ENCODE results near the gene CLIC1. TPM values are rescaled to one million over a fixed set of nuclear protein-coding genes. Genes with fewer than 3 reads are reported as not detected.
A peak's percentile ranks its signal among the peaks of the same experiment; 100 is the strongest.

The CLIC1 gene
- polyA plus RNA-seq, 2 of the 4 experiments (the other 2 are of a cell fraction) = 249 to 346 TPM

GRCh38 chr6:31764198-31764597, 27.9 kb upstream of the CLIC1 start:
- POLR2A ChIA-PET = no interaction called here

GRCh38 chr6:31763619-31763940, 27.2 kb upstream of the CLIC1 start:
- CTCF ChIA-PET = no interaction called here
- Histone ChIP-seq H3K9me3 (no peaks in the 10 kb centered on the region), H3K4me1 (no peaks in the 10 kb centered on the region), H3K4me2 (no peak overlapping the region), H3K4me3 (no peak overlapping the region), H3K27ac (no peak overlapping the region)
- no peak for FAIRE-seq
- TF ChIP-seq MAX (IDR thresholded peaks at IDR 0.05) = no peak
- TF ChIP-seq ZFP36 (IDR thresholded peaks at IDR 0.05; ENCODE audit: borderline replicate concordance, partially characterized antibody) = no peak
- no peak for TF ChIP-seq HOXB5 (CRISPR knock-in tag; IDR thresholded peaks at IDR 0.05)
- no peak for TF ChIP-seq HOXB13 (CRISPR knock-in tag; IDR thresholded peaks at IDR 0.05; ENCODE audit: low read depth)
- no peak for TF ChIP-seq HDAC2 (IDR thresholded peaks at IDR 0.05)
- no peak for TF ChIP-seq RNF2 (IDR thresholded peaks at IDR 0.05; ENCODE audit: borderline replicate concordance, low read depth)
- TF ChIP-seq PHF8 (IDR thresholded peaks at IDR 0.05; ENCODE audit: borderline replicate concordance, low read depth) = no peak
- TF ChIP-seq MYC (IDR thresholded peaks at IDR 0.05; ENCODE audit: borderline replicate concordance, low read length) = no peak
- no peak for TF ChIP-seq CTCF (IDR thresholded peaks at IDR 0.05)
- TF ChIP-seq BHLHE40 (IDR thresholded peaks at IDR 0.05; ENCODE audit: low read depth, low read length) = no peak
- no peak for TF ChIP-seq RAD21 (conservative IDR thresholded peaks at IDR 0.05 in 1 of 2, IDR thresholded peaks at IDR 0.05 in 1 of 2)
- no peak for TF ChIP-seq CHD4 (IDR thresholded peaks at IDR 0.05; ENCODE audit: borderline replicate concordance)
- TF ChIP-seq MAZ (IDR thresholded peaks at IDR 0.05; ENCODE audit: borderline replicate concordance, low read depth, low read length) = no peak
- TF ChIP-seq ELK1 (IDR thresholded peaks at IDR 0.05; ENCODE audit: low read depth, low read length) = no peak
- POLR2A ChIA-PET = no interaction called here
- WGBS (ENCODE audit: missing lambda C conversion rate) = 57% methylated on average over 1 of the region's 1 CpG
- peak; percentile 39 to 46; a peak in 3 of 6 replicates for ATAC-seq
- peak in 1 of 2 experiments; percentile 19 for DNase-seq (ENCODE audit: low read depth in 1 of 2, low spot score in 1 of 2)

More at GRCh38 chr6:31764198-31764597, 27.9 kb upstream of the CLIC1 start:
- DNase-seq (ENCODE audit: low read depth in 1 of 2, low spot score in 1 of 2) (no peak), FAIRE-seq (no peak), ATAC-seq (no peak)
- Histone ChIP-seq H3K4me3 (no peak overlapping the region), H3K9me3 (no peaks in the 10 kb centered on the region), H3K4me2 (no peak overlapping the region), H3K4me1 (no peaks in the 10 kb centered on the region), H3K27ac (no peak overlapping the region)
- CTCF ChIA-PET = no interaction called here
- TF ChIP-seq MAX (IDR thresholded peaks at IDR 0.05) = no peak
- no peak for TF ChIP-seq NPAS2 (CRISPR knock-in tag; IDR thresholded peaks at IDR 0.05; ENCODE audit: borderline replicate concordance)
- no peak for TF ChIP-seq HMGXB4 (CRISPR knock-in tag; IDR thresholded peaks at IDR 0.05; ENCODE audit: borderline replicate concordance)
- no peak for TF ChIP-seq ZNF302 (CRISPR knock-in tag; IDR thresholded peaks at IDR 0.05)
- no peak for TF ChIP-seq HOXB5 (CRISPR knock-in tag; IDR thresholded peaks at IDR 0.05)
- TF ChIP-seq BCL3 (IDR thresholded peaks at IDR 0.05) = no peak
- TF ChIP-seq TFCP2L1 (CRISPR knock-in tag; IDR thresholded peaks at IDR 0.05) = no peak
- TF ChIP-seq MAZ (IDR thresholded peaks at IDR 0.05; ENCODE audit: borderline replicate concordance, low read depth, low read length) = no peak
- no peak for TF ChIP-seq E2F6 (IDR thresholded peaks at IDR 0.05; ENCODE audit: borderline replicate concordance, low read depth)
- no peak for TF ChIP-seq RCOR1 (IDR thresholded peaks at IDR 0.05; ENCODE audit: low read depth, low read length)
- no peak for TF ChIP-seq RNF2 (IDR thresholded peaks at IDR 0.05; ENCODE audit: borderline replicate concordance, low read depth)
- TF ChIP-seq FOXS1 (CRISPR knock-in tag; IDR thresholded peaks at IDR 0.05) = no peak
- no peak for TF ChIP-seq ZC3H11A (IDR thresholded peaks at IDR 0.05)
- TF ChIP-seq RAD21 (conservative IDR thresholded peaks at IDR 0.05 in 1 of 2, IDR thresholded peaks at IDR 0.05 in 1 of 2) = no peak
- no peak for TF ChIP-seq POLR2AphosphoS2 (conservative IDR thresholded peaks at IDR 0.05; ENCODE audit: low read length)
- 94% methylated on average over 4 of the region's 4 CpGs for WGBS (ENCODE audit: missing lambda C conversion rate)

All from A549 (cell line).